Activated CD4-positive, alpha-beta T cell treated with anti-CD3 and anti-CD28 coated beads for 24 hours (primary cell): ENCODE measurements around the gene KLK10.

Source experiments
- DNase-seq, 2 donors: peaks; one replicate each; pipeline ENCODE4 v3.0.0-alpha.2; 2020; ENCODE audit warnings: low read depth in 2 of 2

The KLK10 gene

GRCh38 chr19:51025809-51026553 is 6.5 kb upstream of the KLK10 start:
- DNase-seq, result no peak

GRCh38 chr19:51025401-51025800 is 5.9 kb upstream of the KLK10 start:
- DNase-seq, result no peak

- DNase-seq, result no peak
Observed at GRCh38 chr19:51024924-51025323, 5.4 kb upstream of the KLK10 start.

- DNase-seq, result no peak
Observed at GRCh38 chr19:51023946-51024345, 4.4 kb upstream of the KLK10 start.

GRCh38 chr19:51022526-51022925 is 3.0 kb upstream of the KLK10 start:
- no peak for DNase-seq

GRCh38 chr19:51020988-51021651 is 1.6 kb upstream of the KLK10 start:
- no peak for DNase-seq

GRCh38 chr19:51018745-51019543 is 565 bp downstream of the KLK10 start:
- no peak for DNase-seq

GRCh38 chr19:51016798-51017683 is 2.5 kb downstream of the KLK10 start:
- peak; percentile 39 to 62 for DNase-seq

GRCh38 chr19:51015691-51016267 is 3.7 kb downstream of the KLK10 start:
- DNase-seq, result no peak

GRCh38 chr19:51014242-51014641 is 5.3 kb downstream of the KLK10 start:
- DNase-seq, result no peak

GRCh38 chr19:51012661-51013190 is 6.8 kb downstream of the KLK10 start:
- DNase-seq, result no peak

- DNase-seq, result no peak
Observed at GRCh38 chr19:51010066-51010795, 9.3 kb downstream of the KLK10 start.

- DNase-seq, result no peak
Observed at GRCh38 chr19:51009061-51009891, 10.2 kb downstream of the KLK10 start.

- no peak for DNase-seq
Observed at GRCh38 chr19:51007488-51007887, 12.0 kb downstream of the KLK10 start.

- no peak for DNase-seq
Observed at GRCh38 chr19:51006406-51006805, 13.1 kb downstream of the KLK10 start.

GRCh38 chr19:51005248-51005647 is 14.3 kb downstream of the KLK10 start:
- DNase-seq, result no peak

- DNase-seq, result no peak
Observed at GRCh38 chr19:51003316-51003715, 16.2 kb downstream of the KLK10 start.

GRCh38 chr19:51002542-51003311 is 16.8 kb downstream of the KLK10 start:
- DNase-seq, result no peak

- no peak for DNase-seq
Observed at GRCh38 chr19:51002089-51002532, 17.4 kb downstream of the KLK10 start.
